Renal cortex interstitium (tissue), 11 donors: ENCODE measurements around the gene RPS2. TPM values are rescaled to one million over a fixed set of nuclear protein-coding genes. Genes with fewer than 3 reads are reported as not detected.
"Not testable (repeated sequence)": the region's sequence is repeated elsewhere in the genome, so short reads cannot be mapped to it uniquely, and the experiment has no call there.

Experiments
- DNase-seq, 11 donors: peaks; one replicate each; pipeline ENCODE4 v3.0.0-alpha.2; 2013; ENCODE audit warnings: low read depth in 9 of 11, low spot score in 4 of 11; ENCODE audit errors: extremely low read depth in 1 of 11
- polyA plus RNA-seq, 3 donors: library from polyadenylated mRNA; unstranded; fragments of 120-200 nt; gene quantifications; one replicate each; pipeline ENCODE4 v1.2.1, GENCODE V29; 2013; ENCODE audit not compliant: insufficient read length in 3 of 3

The RPS2 gene
- polyA plus RNA-seq, 3 donors: 1,794 to 2,026 (median 1,887) TPM

DNA sequence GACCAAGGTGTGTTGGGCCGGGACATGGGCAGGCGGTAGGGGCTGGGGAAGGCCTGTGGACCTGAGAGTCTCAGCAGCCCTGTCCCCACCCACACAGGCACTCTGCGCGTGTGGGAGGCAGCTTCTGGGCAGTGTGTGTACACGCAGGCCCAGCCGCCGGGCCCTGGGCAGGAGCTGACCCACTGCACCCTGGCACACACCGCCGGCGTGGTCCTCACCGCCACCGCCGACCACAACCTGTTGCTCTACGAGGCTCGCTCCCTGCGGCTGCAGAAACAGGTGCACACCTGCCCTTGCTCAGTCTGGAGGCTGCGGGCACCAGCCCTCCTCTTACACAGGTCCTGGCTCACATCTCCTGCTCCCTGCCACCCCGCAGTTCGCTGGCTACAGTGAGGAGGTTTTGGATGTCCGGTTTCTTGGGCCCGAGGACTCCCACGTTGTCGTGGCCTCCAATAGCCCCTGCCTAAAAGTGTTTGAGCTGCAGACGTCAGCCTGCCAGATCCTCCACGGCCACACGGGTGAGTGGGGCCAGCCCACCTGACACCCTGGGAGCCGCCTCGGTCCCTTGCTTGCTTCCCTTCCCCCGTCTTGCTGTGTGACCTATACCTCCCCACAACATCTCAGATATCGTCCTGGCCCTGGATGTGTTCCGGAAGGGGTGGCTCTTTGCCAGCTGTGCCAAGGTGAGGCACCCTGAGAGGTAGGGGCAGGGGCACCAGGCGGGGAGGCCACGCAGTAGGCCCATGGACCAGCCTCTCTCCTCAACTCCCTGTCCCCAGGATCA, 11.0 kb upstream of the RPS2 start:
- DNase-seq: no peak

- no peak for DNase-seq
Measured at GRCh38 chr16:1974157-1975070, 9.8 kb upstream of the RPS2 start.

- no peak for DNase-seq
Measured at GRCh38 chr16:1973461-1974156, 9.0 kb upstream of the RPS2 start.

- no peak for DNase-seq
Measured at GRCh38 chr16:1972490-1972877, 7.9 kb upstream of the RPS2 start.

- peak; percentile 83 to 93 (median 90) for DNase-seq
Measured at GRCh38 chr16:1971796-1972489, 7.3 kb upstream of the RPS2 start, which contains the start of gene TBL3. TSS of gene TBL3 (plus strand) at chr16:1972053. CDS start at chr16:1972165, 112 bp downstream.

DNA sequence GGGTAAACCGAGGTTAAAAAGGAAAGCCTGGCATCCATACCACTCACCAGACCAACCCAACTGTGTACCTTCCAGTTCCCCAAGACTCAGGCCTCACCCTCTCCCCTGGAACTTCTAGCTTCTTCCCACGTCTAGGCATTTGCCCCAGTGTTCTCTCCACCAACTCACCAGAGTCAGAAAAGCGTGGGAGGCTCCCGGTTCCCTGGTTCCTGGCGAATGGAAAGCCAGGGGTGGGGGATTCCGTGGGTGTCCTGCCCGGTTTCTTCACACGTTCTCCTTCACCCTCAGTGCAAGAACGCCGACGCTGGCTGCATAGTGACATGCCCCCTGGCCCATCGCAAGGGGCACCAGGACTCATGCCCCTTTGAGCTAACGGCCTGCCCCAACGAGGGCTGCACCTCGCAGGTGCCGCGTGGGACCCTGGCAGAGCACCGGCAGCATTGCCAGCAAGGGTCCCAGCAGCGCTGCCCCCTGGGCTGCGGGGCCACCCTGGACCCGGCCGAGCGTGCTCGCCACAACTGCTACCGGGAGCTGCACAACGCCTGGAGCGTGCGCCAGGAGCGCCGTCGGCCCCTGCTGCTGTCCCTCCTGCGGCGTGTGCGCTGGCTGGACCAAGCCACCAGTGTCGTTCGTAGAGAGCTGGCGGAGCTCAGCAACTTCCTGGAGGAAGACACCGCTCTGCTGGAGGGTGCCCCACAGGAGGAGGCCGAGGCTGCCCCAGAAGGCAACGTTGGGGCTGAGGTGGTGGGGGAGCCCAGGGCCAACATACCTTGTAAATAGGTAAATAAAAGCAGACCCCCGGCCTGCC, 3.7 kb upstream of the RPS2 start:
- no peak for DNase-seq

GRCh38 chr16:1966460-1966859, 1.8 kb upstream of the RPS2 start, which contains the start of gene RNF151:
TSS of gene RNF151 (plus strand) at chr16:1966856. CDS start at chr16:1966882, 26 bp downstream.
- DNase-seq: no peak

DNA sequence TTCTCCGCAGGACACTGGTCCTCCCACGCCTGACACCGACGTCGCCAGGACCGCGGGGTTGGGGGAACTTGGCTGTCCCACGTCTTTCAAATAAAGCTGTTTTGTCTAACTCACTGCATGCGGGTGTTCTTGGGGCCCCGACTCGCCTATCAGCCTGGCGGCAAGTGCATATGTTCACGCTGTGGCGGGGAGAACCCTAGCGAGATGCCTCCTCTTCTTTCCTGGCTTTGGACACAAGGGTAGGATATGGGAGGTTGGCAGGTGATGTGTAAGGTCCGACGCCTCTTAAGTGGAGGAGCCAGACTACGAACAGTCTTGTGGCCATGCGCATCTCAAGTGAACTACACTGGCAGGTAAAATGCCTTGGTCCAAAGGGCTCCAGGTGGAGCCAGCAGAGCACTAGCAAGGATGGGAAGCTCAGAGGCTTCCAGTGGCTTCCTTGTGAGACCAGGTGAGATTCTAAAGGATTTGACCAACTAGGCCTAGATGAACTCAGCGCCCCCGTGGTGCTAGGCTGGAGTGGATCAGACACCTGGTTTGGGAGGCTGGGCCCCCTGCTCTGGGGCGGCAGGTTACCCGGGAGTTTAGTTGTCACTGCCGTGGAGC, 873 bp upstream of the RPS2 start:
- no peak for DNase-seq

DNA sequence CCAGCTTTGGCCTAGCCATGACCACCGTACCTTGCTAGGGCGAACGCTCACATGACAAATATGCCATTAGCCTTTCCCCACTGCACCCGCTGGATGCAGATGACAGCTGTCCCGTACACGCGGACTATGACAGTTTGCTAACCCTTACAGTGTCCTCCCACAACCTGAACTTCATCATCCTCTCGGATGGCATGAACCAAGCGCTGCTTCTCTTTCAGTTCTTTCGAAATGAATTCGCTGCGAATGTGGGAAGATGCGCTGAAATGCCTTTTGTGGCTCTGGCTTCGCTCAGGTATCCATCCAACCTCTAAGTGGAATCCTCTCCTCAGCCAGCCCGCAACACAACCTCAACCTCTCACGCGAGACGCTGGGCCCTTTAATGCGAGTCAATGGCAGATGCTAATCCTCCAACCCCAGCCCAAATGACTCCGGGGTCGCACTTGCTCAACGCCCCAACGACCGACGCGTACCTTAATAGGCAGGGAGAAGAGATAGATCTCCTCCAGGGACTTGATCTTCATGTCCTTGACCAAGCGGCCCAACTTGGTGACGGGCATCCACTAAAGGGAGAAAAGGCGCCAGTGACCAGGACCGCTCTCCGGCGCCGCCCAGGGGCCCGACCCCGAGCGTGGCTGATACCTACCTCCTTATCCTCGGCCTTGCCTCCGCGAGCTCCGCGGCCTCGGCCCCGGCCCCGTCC, 670 bp downstream of the RPS2 start:
- DNase-seq: no peak

DNA sequence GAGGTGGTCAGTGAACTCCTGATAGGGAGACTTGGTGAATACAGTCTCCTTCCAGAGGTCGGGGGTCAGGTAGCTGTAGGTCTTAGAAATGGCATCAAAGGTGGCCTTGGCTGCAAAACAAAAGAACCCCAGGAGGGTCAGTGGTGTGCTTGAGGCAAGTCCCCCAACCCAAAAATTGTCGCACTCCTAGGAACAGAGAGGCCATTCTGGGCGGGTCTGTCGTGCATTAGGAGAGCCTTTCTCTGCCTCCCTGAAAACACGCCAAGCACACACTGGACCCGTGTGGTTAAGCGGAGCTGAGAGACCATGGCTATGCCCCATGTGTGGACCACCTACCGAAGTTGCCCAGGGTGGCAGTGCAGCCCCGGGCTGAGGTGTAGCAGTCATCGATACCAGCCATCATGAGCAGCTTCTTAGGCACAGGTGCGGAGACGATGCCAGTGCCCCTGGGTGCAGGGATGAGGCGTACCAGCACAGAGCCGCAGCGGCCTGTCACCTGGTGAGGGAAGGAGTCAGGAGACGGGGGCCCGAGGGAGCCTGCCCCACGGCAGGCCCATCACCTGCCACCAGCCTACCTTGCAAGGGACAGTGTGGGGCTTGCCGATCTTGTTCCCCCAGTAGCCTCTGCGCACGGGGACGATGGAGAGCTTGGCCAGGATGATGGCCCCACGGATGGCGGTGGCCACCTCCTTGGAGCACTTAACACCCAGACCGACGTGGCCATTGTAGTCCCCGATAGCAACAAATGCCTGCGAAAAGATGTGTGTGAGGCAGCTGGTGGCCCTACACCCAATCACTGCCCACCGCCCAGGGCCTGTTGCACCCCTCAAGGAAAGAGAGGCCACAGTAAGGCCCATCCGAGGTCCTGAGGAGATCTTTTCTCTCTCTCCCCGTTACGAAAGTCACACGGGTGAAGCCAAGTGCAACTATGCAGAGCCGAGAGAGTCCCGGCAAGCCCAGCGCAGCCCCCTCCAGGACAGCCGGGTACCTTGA, 2.2 kb downstream of the RPS2 start:
- DNase-seq: not testable (repeated sequence)

DNA sequence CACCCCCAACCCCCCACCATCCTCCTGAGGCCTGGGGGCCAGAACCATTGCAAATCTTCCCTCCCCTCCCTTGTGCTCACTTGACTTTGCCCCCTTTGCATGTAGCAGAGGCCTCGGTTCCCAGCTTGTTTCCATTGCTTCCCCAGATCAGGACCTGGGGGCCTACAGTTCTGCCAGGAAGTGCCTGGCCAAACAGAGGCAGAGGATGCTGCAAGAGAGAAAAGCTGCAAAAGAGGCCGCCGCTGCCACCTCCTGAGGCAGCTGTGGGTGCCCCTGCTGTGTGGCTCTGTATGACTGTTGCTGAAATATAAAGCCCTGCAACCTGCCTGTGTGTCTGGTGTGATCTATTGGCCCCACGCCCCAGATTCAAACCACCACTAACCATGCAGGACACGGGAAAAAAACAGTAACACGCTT, 3.0 kb downstream of the RPS2 start:
- no peak for DNase-seq

- no peak for DNase-seq
Measured at GRCh38 chr16:1960665-1961630, 3.7 kb downstream of the RPS2 start.

- peak in 10 of 11 donors; percentile 70 to 86 (median 80) for DNase-seq
Measured at GRCh38 chr16:1959269-1960039, 5.2 kb downstream of the RPS2 start, which contains the start of gene NDUFB10. TSS of gene NDUFB10 (plus strand) at chr16:1959538. CDS start at chr16:1959625, 87 bp downstream.

DNA sequence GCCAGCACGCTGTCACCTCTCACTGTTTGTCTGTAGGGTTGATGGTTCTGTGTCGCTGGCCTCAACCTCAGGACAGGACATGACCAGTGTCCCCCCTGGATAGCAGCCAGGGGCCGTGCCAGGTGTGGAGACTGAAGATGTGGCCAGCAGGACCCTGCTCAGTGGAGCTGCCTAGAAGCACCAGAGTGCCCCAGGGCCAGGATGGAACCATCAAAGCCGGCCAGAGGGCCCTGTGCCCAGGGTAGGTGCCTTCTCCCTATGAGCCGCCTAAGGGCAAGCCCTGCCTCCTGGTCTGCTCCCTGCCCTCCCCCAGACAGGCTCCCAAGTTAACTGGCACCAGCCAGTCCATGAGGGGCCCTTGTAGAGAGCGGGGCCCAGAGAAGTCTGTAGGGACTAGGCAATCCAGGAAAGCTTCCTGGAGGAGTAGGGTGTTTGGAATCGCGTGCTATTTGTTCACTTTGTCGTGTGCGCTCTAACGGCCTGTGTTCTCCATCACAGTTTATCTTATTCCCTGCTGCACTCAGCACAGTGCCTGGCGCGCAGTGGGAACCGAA, 5.8 kb downstream of the RPS2 start:
- DNase-seq: no peak
